CD4-positive, alpha-beta T cell treated with Interleukin-17A for 1 hour (primary cell): ENCODE data around the gene DENR.
A peak's percentile ranks its signal among the peaks of the same experiment; 100 is the strongest.
"Not testable (repeated sequence)": the region's sequence is repeated elsewhere in the genome, so short reads cannot be mapped to it uniquely, and the experiment has no call there.

Experiments used
- DNase-seq: peaks from one replicate; pipeline ENCODE4 v3.0.0-alpha.2; 2020

Gene DENR

GRCh38 chr12:122752464-122753318 lies at the start of gene DENR:
TSS of gene DENR (plus strand) at chr12:122752824. CDS start at chr12:122753702, 878 bp downstream.
- DNase-seq = peak; percentile 99

GRCh38 chr12:122702890-122703611 lies 49.6 kb upstream of the DENR start, which contains the start of gene HCAR2:
TSS of gene HCAR2 (minus strand) at chr12:122703357. CDS start at chr12:122703283, 74 bp downstream.
- peak; percentile 11 for DNase-seq

- not testable (repeated sequence) for DNase-seq
These were observed 48.8 kb upstream of the DENR start for GRCh38 chr12:122703841-122704240.

- DNase-seq = not testable (repeated sequence)
These were observed 43.3 kb upstream of the DENR start for GRCh38 chr12:122709287-122709686.

- not testable (repeated sequence) for DNase-seq
These were observed 42.3 kb upstream of the DENR start for GRCh38 chr12:122710341-122710740.

- DNase-seq = not testable (repeated sequence)
These were observed 41.4 kb upstream of the DENR start for GRCh38 chr12:122711266-122711665.

- DNase-seq = not testable (repeated sequence)
These were observed 39.0 kb upstream of the DENR start for GRCh38 chr12:122713491-122714188.

- DNase-seq = not testable (repeated sequence)
These were observed 37.4 kb upstream of the DENR start for GRCh38 chr12:122715211-122715610.

- DNase-seq = not testable (repeated sequence)
These were observed 36.0 kb upstream of the DENR start, which contains the start of gene HCAR3 for GRCh38 chr12:122716658-122717057. TSS of gene HCAR3 (minus strand) at chr12:122716811. CDS start at chr12:122716737, 74 bp downstream.

GRCh38 chr12:122721057-122721545 lies 31.5 kb upstream of the DENR start:
- DNase-seq = no peak

- DNase-seq = no peak
These were observed 30.2 kb upstream of the DENR start for GRCh38 chr12:122722387-122722786.

- DNase-seq = no peak
These were observed 27.9 kb upstream of the DENR start for GRCh38 chr12:122724641-122725243.

- no peak for DNase-seq
These were observed 27.1 kb upstream of the DENR start for GRCh38 chr12:122725452-122726079.

GRCh38 chr12:122726080-122726558 lies 26.5 kb upstream of the DENR start:
- peak; percentile 19 for DNase-seq

- no peak for DNase-seq
These were observed 22.9 kb upstream of the DENR start for GRCh38 chr12:122729583-122730214.

- peak; percentile 18 for DNase-seq
These were observed 22.2 kb upstream of the DENR start, which contains the start of gene HCAR1 for GRCh38 chr12:122730215-122731014. TSS of gene HCAR1 (minus strand) at chr12:122730844. CDS start at chr12:122730339, 505 bp downstream.

GRCh38 chr12:122732170-122732569 lies 20.5 kb upstream of the DENR start:
- no peak for DNase-seq

GRCh38 chr12:122732611-122733010 lies 20.0 kb upstream of the DENR start:
- DNase-seq = no peak

GRCh38 chr12:122738571-122738970 lies 14.1 kb upstream of the DENR start:
- no peak for DNase-seq

- DNase-seq = no peak
These were observed 12.3 kb upstream of the DENR start for GRCh38 chr12:122740351-122740750.
